Lower leg skin (tissue), 3 donors: Measurements from ENCODE around the gene VIT.

Experiments used
- POLR2A ChIP-seq, 2 donors: fragments of 450-650 bp; IDR thresholded peaks; one replicate each; pipeline ENCODE4 v1.6.1; 2016 to 2017; ENCODE audit warnings: antibody characterized with exemption in 2 of 2, mild to moderate bottlenecking in 1 of 2, moderate library complexity in 1 of 2
- TF ChIP-seq, protein P1 (sequence below), 3 donors: fragments of 450-650 bp; IDR thresholded peaks; one replicate each; pipeline ENCODE4 v1.5.1; 2016; ENCODE audit warnings: antibody characterized with exemption in 3 of 3, mild to moderate bottlenecking in 3 of 3, moderate library complexity in 2 of 3

DNA sequence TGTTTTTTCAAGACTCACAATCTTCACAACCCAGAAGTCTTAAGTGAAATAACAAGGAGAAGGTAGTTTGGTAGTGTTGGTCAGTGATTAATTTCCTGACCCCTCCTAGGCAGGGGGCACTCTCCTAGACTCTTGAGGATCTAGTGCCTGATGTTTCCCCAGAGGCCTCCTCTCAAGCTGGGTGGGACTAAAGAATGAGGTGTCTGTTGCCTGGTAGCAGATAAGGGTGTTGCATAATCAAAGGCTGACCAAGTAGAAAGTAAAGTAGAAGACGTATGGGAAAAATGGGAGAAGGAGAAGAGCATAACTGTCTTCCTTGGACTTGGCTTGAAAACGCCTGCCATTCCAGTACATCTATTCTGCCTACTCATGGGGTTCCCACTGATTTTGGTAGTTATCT is 37.8 kb downstream of the VIT start:
- TF ChIP-seq, protein P1, sequence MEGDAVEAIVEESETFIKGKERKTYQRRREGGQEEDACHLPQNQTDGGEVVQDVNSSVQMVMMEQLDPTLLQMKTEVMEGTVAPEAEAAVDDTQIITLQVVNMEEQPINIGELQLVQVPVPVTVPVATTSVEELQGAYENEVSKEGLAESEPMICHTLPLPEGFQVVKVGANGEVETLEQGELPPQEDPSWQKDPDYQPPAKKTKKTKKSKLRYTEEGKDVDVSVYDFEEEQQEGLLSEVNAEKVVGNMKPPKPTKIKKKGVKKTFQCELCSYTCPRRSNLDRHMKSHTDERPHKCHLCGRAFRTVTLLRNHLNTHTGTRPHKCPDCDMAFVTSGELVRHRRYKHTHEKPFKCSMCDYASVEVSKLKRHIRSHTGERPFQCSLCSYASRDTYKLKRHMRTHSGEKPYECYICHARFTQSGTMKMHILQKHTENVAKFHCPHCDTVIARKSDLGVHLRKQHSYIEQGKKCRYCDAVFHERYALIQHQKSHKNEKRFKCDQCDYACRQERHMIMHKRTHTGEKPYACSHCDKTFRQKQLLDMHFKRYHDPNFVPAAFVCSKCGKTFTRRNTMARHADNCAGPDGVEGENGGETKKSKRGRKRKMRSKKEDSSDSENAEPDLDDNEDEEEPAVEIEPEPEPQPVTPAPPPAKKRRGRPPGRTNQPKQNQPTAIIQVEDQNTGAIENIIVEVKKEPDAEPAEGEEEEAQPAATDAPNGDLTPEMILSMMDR (IDR thresholded peaks at IDR 0.05): no peak
- no peak for TF ChIP-seq POLR2A (IDR thresholded peaks at IDR 0.05)
